ENCODE data around the gene DAD1. TPM values are rescaled to one million over a fixed set of nuclear protein-coding genes. Genes with fewer than 3 reads are reported as not detected.

The DAD1 gene
- total and polyA plus RNA-seq, 12 donors, result 91.8 to 537 (median 291) TPM

- intact Hi-C loops (cut with DNase I), result no loop called here
- TF ChIP-seq CTCF (IDR thresholded peaks at IDR 0.05) (no peak), POLR2A (IDR thresholded peaks at IDR 0.05) (no peak)
- DNase-seq, result no peak
- no peak overlapping the region for H3K27ac ChIP-seq
- H3K9me3 ChIP-seq (replicated peaks in 1 of 3), result no peaks in the 10 kb centered on the region
- peaks cover 8 to 14% of the 10 kb centered on the region in 2 donors for H3K4me1 ChIP-seq (replicated peaks in 1 of 2)
- 71 to 78% (median 72%) methylated on average over 2 of the region's 2 CpGs for WGBS, 4 donors
- H3K4me3 ChIP-seq, result no peak overlapping the region
- H3K27me3 ChIP-seq, result no peaks in the 10 kb centered on the region
- no peaks in the 10 kb centered on the region for H3K36me3 ChIP-seq (replicated peaks in 1 of 2)
Observed at GRCh38 chr14:22542360-22542759, 46.7 kb downstream of the DAD1 start.

DNA sequence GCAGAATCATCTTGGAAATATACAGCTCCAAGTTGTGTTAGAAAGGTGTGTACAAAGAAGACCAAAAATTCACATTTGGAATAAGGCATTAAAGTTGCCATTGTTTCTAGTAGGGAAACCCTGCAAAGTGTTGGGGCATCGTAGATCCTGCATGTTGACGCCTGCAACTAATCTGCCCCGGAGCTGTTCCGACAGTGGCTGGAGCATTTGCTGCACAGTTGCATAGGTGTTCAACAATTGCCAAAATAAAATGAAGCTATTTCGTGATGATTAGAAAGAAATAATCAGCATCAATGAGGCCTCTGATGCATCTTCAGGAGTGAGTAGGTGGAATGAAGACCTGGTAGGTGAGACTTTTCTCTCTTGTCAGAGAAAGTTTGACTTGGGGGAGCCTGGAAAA is 47.3 kb downstream of the DAD1 start:
- intact Hi-C loops (cut with DNase I), result no loop called here
- H3K27ac ChIP-seq, result no peak overlapping the region
- TF ChIP-seq POLR2A (IDR thresholded peaks at IDR 0.05), result no peak
- no peak for TF ChIP-seq CTCF (IDR thresholded peaks at IDR 0.05)
- H3K4me3 ChIP-seq, result no peak overlapping the region
- no peaks in the 10 kb centered on the region for H3K36me3 ChIP-seq (replicated peaks in 1 of 2)
- H3K4me1 ChIP-seq (replicated peaks in 1 of 2), result peaks cover 5 to 11% of the 10 kb centered on the region in 2 donors
- no peaks in the 10 kb centered on the region for H3K9me3 ChIP-seq (replicated peaks in 1 of 3)
- no peak for DNase-seq
- no peaks in the 10 kb centered on the region for H3K27me3 ChIP-seq
- 88 to 92% (median 89%) methylated on average over 5 of the region's 5 CpGs for WGBS, 4 donors

- H3K4me1 ChIP-seq (replicated peaks in 1 of 2), result peaks cover 0 to 3% of the 10 kb centered on the region in 2 donors
- 62 to 77% (median 71%) methylated on average over 4 of the region's 4 CpGs for WGBS, 4 donors
- no peaks in the 10 kb centered on the region for H3K27me3 ChIP-seq
- intact Hi-C loops (cut with DNase I), result no loop called here
- H3K9me3 ChIP-seq (replicated peaks in 1 of 3), result no peaks in the 10 kb centered on the region
- no peak for DNase-seq
- H3K36me3 ChIP-seq (replicated peaks in 1 of 2), result no peaks in the 10 kb centered on the region
- TF ChIP-seq POLR2A (IDR thresholded peaks at IDR 0.05) (no peak), CTCF (IDR thresholded peaks at IDR 0.05) (no peak)
- no peak overlapping the region for H3K27ac ChIP-seq
- H3K4me3 ChIP-seq, result no peak overlapping the region
Observed at GRCh38 chr14:22540811-22541360, 48.1 kb downstream of the DAD1 start.

DNA sequence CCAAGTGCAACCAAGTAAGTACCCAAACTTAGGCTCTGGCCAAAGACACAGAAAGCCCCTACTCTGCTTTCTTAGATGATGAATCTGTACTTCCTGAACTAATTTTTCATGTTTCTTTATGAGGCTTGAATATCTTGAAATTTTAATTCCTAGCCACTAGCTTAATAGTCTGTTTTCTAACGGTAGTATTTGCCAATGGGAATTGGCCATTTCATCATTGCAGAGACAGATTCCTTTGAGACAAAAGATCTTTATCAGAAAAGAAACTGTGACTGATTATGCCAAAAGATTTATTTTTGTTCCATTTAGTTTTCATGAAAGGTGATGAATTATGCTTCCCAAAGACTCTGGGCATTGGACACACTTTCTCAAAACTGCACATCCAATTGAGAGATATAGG is 48.7 kb downstream of the DAD1 start:
- no peak overlapping the region for H3K27ac ChIP-seq
- H3K27me3 ChIP-seq, result no peaks in the 10 kb centered on the region
- no peak for DNase-seq
- WGBS, 4 donors, result 9 to 29% (median 14%) methylated on average over 1 of the region's 1 CpG
- no peaks in the 10 kb centered on the region for H3K36me3 ChIP-seq (replicated peaks in 1 of 2)
- no peaks in the 10 kb centered on the region for H3K4me1 ChIP-seq (replicated peaks in 1 of 2)
- H3K9me3 ChIP-seq (replicated peaks in 1 of 3), result no peaks in the 10 kb centered on the region
- intact Hi-C loops (cut with DNase I), result no loop called here
- no peak overlapping the region for H3K4me3 ChIP-seq
- TF ChIP-seq CTCF (IDR thresholded peaks at IDR 0.05), result no peak
- no peak for TF ChIP-seq POLR2A (IDR thresholded peaks at IDR 0.05)

Data from adrenal gland (tissue), 12 donors.